HepG2 (cell line): ENCODE measurements around the gene FN1. TPM values are rescaled to one million over a fixed set of nuclear protein-coding genes. Genes with fewer than 3 reads are reported as not detected.

ENCODE experiments used
- ATF7 ChIP-seq, 2 experiments: fragments of 450-650 bp in 1 of 2; sonication (generic) in 1 of 2; formaldehyde crosslinking in 1 of 2; IDR thresholded peaks; 2 replicates each; pipeline versions ENCODE4 v1.4.0 to v1.6.1; 2016 to 2020; ENCODE audit warnings: antibody characterized with exemption in 1 of 2, mild to moderate bottlenecking in 1 of 2, missing genetic modification reagents in 1 of 2
- BCLAF1 ChIP-seq: fragments of 450-650 bp; IDR thresholded peaks from 2 replicates; pipeline ENCODE4 v1.6.1; 2017; ENCODE audit warnings: mild to moderate bottlenecking
- CEBPG ChIP-seq: IDR thresholded peaks from 2 replicates; pipeline ENCODE4 v1.6.1; 2016
- ELF4 ChIP-seq: sonication (generic); formaldehyde crosslinking; IDR thresholded peaks from 2 replicates; pipeline ENCODE4 v1.5.0; 2020; ENCODE audit warnings: missing genetic modification reagents, mild to moderate bottlenecking, moderate library complexity, borderline replicate concordance
- FOXK1 ChIP-seq: sonication (generic); formaldehyde crosslinking; IDR thresholded peaks from 2 replicates; pipeline ENCODE4 v1.4.0; 2020; ENCODE audit warnings: low read depth, missing genetic modification reagents, borderline replicate concordance
- GPBP1L1 ChIP-seq: sonication (generic); formaldehyde crosslinking; IDR thresholded peaks from 2 replicates; pipeline ENCODE4 v1.5.0; 2020; ENCODE audit warnings: mild to moderate bottlenecking, missing genetic modification reagents
- HDAC1 ChIP-seq: sonication (generic); formaldehyde crosslinking; IDR thresholded peaks from 2 replicates; pipeline ENCODE4 v1.5.1; 2020; ENCODE audit warnings: mild to moderate bottlenecking, missing genetic modification reagents
- JARID2 ChIP-seq: sonication (generic); formaldehyde crosslinking; IDR thresholded peaks from 2 replicates; pipeline ENCODE4 v1.8.1; 2023; ENCODE audit warnings: missing genetic modification reagents, inconsistent platforms; ENCODE audit not compliant: insufficient replicate concordance
- NR0B2 ChIP-seq: sonication (generic); formaldehyde crosslinking; IDR thresholded peaks from 2 replicates; pipeline ENCODE4 v1.4.0; 2020; ENCODE audit warnings: mild to moderate bottlenecking, missing genetic modification reagents
- PLSCR1 ChIP-seq: sonication (generic); formaldehyde crosslinking; IDR thresholded peaks from 2 replicates; pipeline ENCODE4 v1.5.0; 2020; ENCODE audit warnings: missing genetic modification reagents, mild to moderate bottlenecking, borderline replicate concordance
- PRPF4 ChIP-seq: fragments of 200-400 bp; formaldehyde crosslinking; IDR thresholded peaks from 2 replicates; pipeline ENCODE4 v1.6.1; 2016; ENCODE audit warnings: low read length, low read depth; ENCODE audit not compliant: poor library complexity, severe bottlenecking
- PTBP1 ChIP-seq: fragments of 200-400 bp; formaldehyde crosslinking; IDR thresholded peaks from 2 replicates; pipeline ENCODE4 v1.6.1; 2018; ENCODE audit warnings: low read length, low read depth; ENCODE audit not compliant: poor library complexity, severe bottlenecking
- RARG ChIP-seq: sonication (generic); formaldehyde crosslinking; IDR thresholded peaks from 2 replicates; pipeline ENCODE4 v1.4.0; 2020; ENCODE audit warnings: low read depth, mild to moderate bottlenecking, missing genetic modification reagents
- SMARCC2 ChIP-seq: fragments of 450-650 bp; IDR thresholded peaks from 2 replicates; pipeline ENCODE4 v1.6.1; 2017; ENCODE audit warnings: antibody characterized with exemption, mild to moderate bottlenecking
- THRA ChIP-seq: sonication (generic); formaldehyde crosslinking; IDR thresholded peaks from 2 replicates; pipeline ENCODE4 v1.4.0; 2020; ENCODE audit warnings: missing genetic modification reagents, borderline replicate concordance
- TSC22D2 ChIP-seq: sonication (generic); formaldehyde crosslinking; IDR thresholded peaks from 2 replicates; pipeline ENCODE4 v1.5.1; 2020; ENCODE audit warnings: missing genetic modification reagents, mild to moderate bottlenecking, borderline replicate concordance
- ZNF160 ChIP-seq: sonication (generic); formaldehyde crosslinking; IDR thresholded peaks from 2 replicates; pipeline ENCODE4 v1.8.0; 2022; ENCODE audit warnings: mild to moderate bottlenecking, inconsistent platforms, missing genetic modification reagents
- ZNF44 ChIP-seq: sonication (generic); formaldehyde crosslinking; IDR thresholded peaks from 2 replicates; pipeline ENCODE4 v1.5.1; 2020; ENCODE audit warnings: mild to moderate bottlenecking, missing genetic modification reagents
- ZNF619 ChIP-seq: sonication (generic); formaldehyde crosslinking; IDR thresholded peaks from 2 replicates; pipeline ENCODE4 v1.4.0; 2020; ENCODE audit warnings: mild to moderate bottlenecking, missing genetic modification reagents
- ZNF670 ChIP-seq: sonication (generic); formaldehyde crosslinking; IDR thresholded peaks from 2 replicates; pipeline ENCODE4 v1.8.0; 2022; ENCODE audit warnings: mild to moderate bottlenecking, missing genetic modification reagents, borderline replicate concordance
- ZNF678 ChIP-seq: sonication (generic); formaldehyde crosslinking; IDR thresholded peaks from 2 replicates; pipeline ENCODE4 v1.4.0; 2020; ENCODE audit warnings: mild to moderate bottlenecking, missing genetic modification reagents
- polyA plus RNA-seq, 8 experiments: library from polyadenylated mRNA; depleted of rRNA in 3 of 8; stranded (reverse) in 7 of 8; unstranded in 1 of 8; fragments of >200 nt; fragmentation: Illumina TruSeq in 4 of 8; extraction: Trizol in 4 of 8; gene quantifications; 2 replicates each; pipeline versions ENCODE4 v1.2.1 to v1.2.3, GENCODE V29; 2011 to 2016; ENCODE audit warnings: low read depth in 4 of 8, missing spikeins in 1 of 8, mixed read lengths in 1 of 8; ENCODE audit not compliant: insufficient read depth in 1 of 8
- total RNA-seq, 5 experiments: library from RNA; depleted of rRNA; stranded (reverse); fragments of >200 nt; fragmentation: Illumina TruSeq; extraction: Trizol; gene quantifications; 2 replicates each; pipeline ENCODE4 v1.2.3, GENCODE V29; 2016; ENCODE audit warnings: low read depth in 1 of 5

FN1 gene
- total and polyA plus RNA-seq, 2 of the 13 experiments (the other 11 are each of a cell fraction or from before 2014, with no cell fraction given), result 1,847 to 6,471 TPM

- TF ChIP-seq PTBP1, result no peak
- TF ChIP-seq ZNF678 (CRISPR knock-in tag), result no peak
- no peak for TF ChIP-seq ATF7 (IDR thresholded peaks at IDR 0.05)
- TF ChIP-seq ATF7 (CRISPR knock-in tag; IDR thresholded peaks at IDR 0.05), result no peak
- peak; percentile 27; the same call in 1 of the 2 replicates for TF ChIP-seq TSC22D2
- no peak for TF ChIP-seq PLSCR1
- no peak for TF ChIP-seq CEBPG (CRISPR knock-in tag)
- 0 out of 2 replicates have a peak, but pooled peaks have one; percentile 42 for TF ChIP-seq ELF4 (CRISPR knock-in tag)
- TF ChIP-seq GPBP1L1 (CRISPR knock-in tag), result no peak
- TF ChIP-seq RARG (CRISPR knock-in tag), result no peak
- TF ChIP-seq ZNF670 (CRISPR knock-in tag), result no peak; the same call in 1 of the 2 replicates
- 0 out of 2 replicates have a peak, but pooled peaks have one; percentile 89 for TF ChIP-seq ZNF44 (CRISPR knock-in tag)
- no peak for TF ChIP-seq JARID2
- no peak for TF ChIP-seq FOXK1 (CRISPR knock-in tag)
- 0 out of 2 replicates have a peak, but pooled peaks have one; percentile 42 for TF ChIP-seq THRA (CRISPR knock-in tag)
- TF ChIP-seq BCLAF1, result no peak
- no peak for TF ChIP-seq HDAC1 (CRISPR knock-in tag)
- no peak for TF ChIP-seq ZNF619
- no peak for TF ChIP-seq NR0B2 (CRISPR knock-in tag)
- TF ChIP-seq PRPF4, result no peak
- no peak for TF ChIP-seq SMARCC2
- TF ChIP-seq ZNF160 (CRISPR knock-in tag), result no peak
Observed at GRCh38 chr2:215431778-215432758, 3.8 kb downstream of the FN1 start (continued).
